ENCODE results near the gene FAM111A.
A peak's percentile ranks its signal among the peaks of the same experiment; 100 is the strongest.

The FAM111A gene

DNA sequence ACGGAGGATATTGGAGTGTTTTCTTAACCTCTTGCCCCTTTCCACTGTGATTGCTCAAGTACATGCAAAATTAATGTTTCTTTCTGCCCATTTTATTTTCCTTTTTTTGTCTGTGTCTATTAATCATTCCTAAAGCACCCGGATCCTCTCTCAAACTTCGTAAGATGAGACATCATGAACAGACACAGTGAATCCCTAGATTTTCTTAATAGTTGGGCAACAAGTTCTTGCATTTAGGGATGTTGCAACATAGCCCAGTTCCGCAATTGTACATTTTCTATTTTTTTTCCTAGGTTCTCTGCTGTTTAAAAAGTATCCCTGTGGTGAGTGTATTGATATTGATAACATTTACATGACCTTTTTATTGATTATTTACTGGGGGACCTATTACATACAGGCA lies 2.9 kb downstream of the FAM111A start:
- DNase-seq (ENCODE audit: low spot score): no peak
- TF ChIP-seq CTCF (IDR thresholded peaks at IDR 0.05; ENCODE audit: extremely low read depth, insufficient read depth, missing control alignments): no peak
- in situ Hi-C loops (cut with MboI; ENCODE audit: low pct_unique_long_range_greater_than_20kb, low sequenced_read_pairs, unreplicated experiment): loop anchor here (25.0 kb wide), 1 partner anchor 483 kb away; no protein-coding TSS in a partner anchor

DNA sequence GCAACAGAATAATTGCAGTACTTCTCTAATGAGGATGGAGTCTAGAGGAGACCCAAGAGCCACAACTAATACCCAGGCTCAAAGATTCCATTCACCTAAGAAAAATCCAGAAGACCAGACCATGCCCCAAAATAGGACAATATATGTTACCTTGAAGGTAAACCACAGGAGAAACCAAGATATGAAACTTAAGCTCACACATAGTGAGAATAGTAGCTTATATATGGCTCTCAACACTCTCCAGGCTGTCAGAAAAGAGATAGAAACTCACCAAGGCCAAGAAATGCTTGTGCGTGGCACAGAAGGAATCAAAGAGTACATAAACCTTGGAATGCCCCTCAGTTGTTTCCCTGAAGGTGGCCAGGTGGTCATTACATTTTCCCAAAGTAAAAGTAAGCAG lies 9.1 kb downstream of the FAM111A start:
- no peak for TF ChIP-seq CTCF (IDR thresholded peaks at IDR 0.05; ENCODE audit: extremely low read depth, insufficient read depth, missing control alignments)
- no peak for DNase-seq (ENCODE audit: low spot score)
- in situ Hi-C loops (cut with MboI; ENCODE audit: low pct_unique_long_range_greater_than_20kb, low sequenced_read_pairs, unreplicated experiment): no loop called here

DNA sequence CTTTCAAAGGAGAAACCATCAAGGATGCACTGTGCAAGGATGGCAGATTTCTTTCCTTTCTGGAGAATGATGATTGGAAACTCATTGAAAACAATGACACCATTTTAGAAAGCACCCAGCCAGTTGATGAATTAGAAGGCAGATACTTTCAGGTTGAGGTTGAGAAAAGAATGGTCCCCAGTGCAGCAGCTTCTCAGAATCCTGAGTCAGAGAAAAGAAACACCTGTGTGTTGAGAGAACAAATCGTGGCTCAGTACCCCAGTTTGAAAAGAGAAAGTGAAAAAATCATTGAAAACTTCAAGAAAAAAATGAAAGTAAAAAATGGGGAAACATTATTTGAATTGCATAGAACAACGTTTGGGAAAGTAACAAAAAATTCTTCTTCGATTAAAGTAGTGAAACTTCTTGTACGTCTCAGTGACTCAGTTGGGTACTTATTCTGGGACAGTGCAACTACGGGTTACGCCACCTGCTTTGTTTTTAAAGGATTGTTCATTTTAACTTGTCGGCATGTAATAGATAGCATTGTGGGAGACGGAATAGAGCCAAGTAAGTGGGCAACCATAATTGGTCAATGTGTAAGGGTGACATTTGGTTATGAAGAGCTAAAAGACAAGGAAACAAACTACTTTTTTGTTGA lies 9.8 kb downstream of the FAM111A start:
- in situ Hi-C loops (cut with MboI; ENCODE audit: low pct_unique_long_range_greater_than_20kb, low sequenced_read_pairs, unreplicated experiment): no loop called here
- no peak for TF ChIP-seq CTCF (IDR thresholded peaks at IDR 0.05; ENCODE audit: extremely low read depth, insufficient read depth, missing control alignments)
- DNase-seq (ENCODE audit: low spot score): peak; percentile 55

DNA sequence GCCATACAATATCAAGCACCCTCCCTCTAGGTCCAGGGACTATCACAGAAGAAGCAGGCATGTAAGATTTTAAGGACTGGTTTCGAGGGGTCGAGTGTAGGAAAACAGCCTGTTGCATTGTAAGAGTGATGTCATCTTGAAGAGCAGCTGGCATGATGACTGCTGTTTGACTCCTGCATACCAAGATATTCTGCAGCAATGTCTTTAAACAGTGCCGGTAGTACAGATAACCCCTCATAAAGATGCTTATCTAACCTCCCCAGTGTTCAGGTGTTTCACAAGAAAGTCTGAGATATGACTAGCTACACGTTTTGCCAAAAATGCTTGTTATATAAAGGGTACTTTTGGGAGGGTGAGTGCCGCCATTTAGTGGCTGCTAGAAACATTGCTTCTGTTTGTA lies 12.0 kb downstream of the FAM111A start:
- DNase-seq (ENCODE audit: low spot score): no peak
- in situ Hi-C loops (cut with MboI; ENCODE audit: low pct_unique_long_range_greater_than_20kb, low sequenced_read_pairs, unreplicated experiment): no loop called here
- TF ChIP-seq CTCF (IDR thresholded peaks at IDR 0.05; ENCODE audit: extremely low read depth, insufficient read depth, missing control alignments): no peak

GRCh38 chr11:59157433-59157832 lies 14.8 kb downstream of the FAM111A start:
- in situ Hi-C loops (cut with MboI; ENCODE audit: low pct_unique_long_range_greater_than_20kb, low sequenced_read_pairs, unreplicated experiment): no loop called here
- no peak for DNase-seq (ENCODE audit: low spot score)
- no peak for TF ChIP-seq CTCF (IDR thresholded peaks at IDR 0.05; ENCODE audit: extremely low read depth, insufficient read depth, missing control alignments)

DNA sequence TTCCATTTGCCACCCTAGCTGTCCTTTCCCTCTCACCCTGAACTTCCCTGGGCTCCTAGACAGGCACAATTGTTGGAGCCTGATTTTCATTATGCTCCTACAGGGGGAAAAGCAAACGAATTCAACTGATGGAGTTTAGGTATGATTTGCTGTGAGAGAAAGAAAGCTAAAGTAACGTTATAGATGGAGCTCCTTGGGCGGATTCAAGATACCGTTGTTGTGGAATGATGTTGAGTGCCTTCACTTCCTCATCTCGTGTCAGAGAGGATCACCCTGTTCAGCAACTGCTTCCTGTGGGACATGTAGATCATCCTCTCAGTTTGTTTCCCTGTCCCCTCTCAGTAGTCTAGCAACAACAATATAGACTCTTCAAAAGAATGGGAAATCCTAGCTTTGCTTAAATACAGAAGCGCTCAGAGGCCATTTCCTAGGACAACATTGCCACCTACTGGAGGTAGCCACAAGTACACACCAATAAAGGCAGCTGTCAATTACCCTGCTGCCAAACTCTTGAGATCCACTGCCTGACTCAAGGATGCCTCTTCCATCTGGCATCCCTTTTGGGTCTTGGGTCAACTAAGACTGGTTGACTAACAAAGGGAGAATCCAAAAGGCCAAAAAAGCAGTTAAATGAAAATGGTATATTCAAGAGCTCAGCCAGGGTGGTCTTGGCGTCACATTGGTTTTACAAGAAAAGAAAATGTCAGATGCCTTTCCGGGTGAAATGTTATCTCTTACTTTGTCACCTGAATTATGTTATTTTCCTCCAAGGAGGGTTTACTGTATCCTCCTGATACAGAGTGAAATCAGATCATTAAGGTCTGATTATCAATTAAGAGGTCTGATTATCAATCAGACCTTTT lies 15.8 kb downstream of the FAM111A start:
- peak; percentile 87 for TF ChIP-seq CTCF (IDR thresholded peaks at IDR 0.05; ENCODE audit: extremely low read depth, insufficient read depth, missing control alignments)
- DNase-seq (ENCODE audit: low spot score): peak; percentile 60
- in situ Hi-C loops (cut with MboI; ENCODE audit: low pct_unique_long_range_greater_than_20kb, low sequenced_read_pairs, unreplicated experiment): no loop called here
